HL-60/S4 (cell line): Measurements from ENCODE around the gene CARMIL1.
"Not testable (repeated sequence)": the region's sequence is repeated elsewhere in the genome, so short reads cannot be mapped to it uniquely, and the experiment has no call there.

Experiments
- in situ Hi-C: fragments of 300-500 bp; cut with MboI; formaldehyde crosslinking; loops from 2 replicates; pipeline ENCODE4 v1.14.3; 2022; ENCODE audit warnings: low sequenced_read_pairs

Gene CARMIL1

GRCh38 chr6:25431306-25431974 lies 152.3 kb downstream of the CARMIL1 start:
- in situ Hi-C loops = no loop called here

- in situ Hi-C loops = no loop called here
Measured at GRCh38 chr6:25431975-25432307, 152.8 kb downstream of the CARMIL1 start.

GRCh38 chr6:25434921-25435320 lies 155.7 kb downstream of the CARMIL1 start:
- in situ Hi-C loops = no loop called here

- in situ Hi-C loops = no loop called here
Measured at GRCh38 chr6:25435416-25435985, 156.3 kb downstream of the CARMIL1 start.

GRCh38 chr6:25436760-25437159 lies 157.6 kb downstream of the CARMIL1 start:
- in situ Hi-C loops = no loop called here

- in situ Hi-C loops = no loop called here
Measured at GRCh38 chr6:25439368-25439767, 160.2 kb downstream of the CARMIL1 start.

- in situ Hi-C loops = no loop called here
Measured at GRCh38 chr6:25441663-25442270, 162.6 kb downstream of the CARMIL1 start.

GRCh38 chr6:25442898-25443297 lies 163.7 kb downstream of the CARMIL1 start:
- in situ Hi-C loops = no loop called here

GRCh38 chr6:25444521-25444920 lies 165.3 kb downstream of the CARMIL1 start:
- in situ Hi-C loops = not testable (repeated sequence)

GRCh38 chr6:25446830-25447569 lies 167.8 kb downstream of the CARMIL1 start:
- in situ Hi-C loops = no loop called here

- in situ Hi-C loops = no loop called here
Measured at GRCh38 chr6:25447570-25447929, 168.4 kb downstream of the CARMIL1 start.

GRCh38 chr6:25448965-25449538 lies 169.9 kb downstream of the CARMIL1 start:
- in situ Hi-C loops = no loop called here

- in situ Hi-C loops = no loop called here
Measured at GRCh38 chr6:25449774-25450173, 170.6 kb downstream of the CARMIL1 start.

- in situ Hi-C loops = no loop called here
Measured at GRCh38 chr6:25450469-25451198, 171.5 kb downstream of the CARMIL1 start.

GRCh38 chr6:25452031-25452430 lies 172.9 kb downstream of the CARMIL1 start:
- in situ Hi-C loops = no loop called here

GRCh38 chr6:25453288-25453687 lies 174.1 kb downstream of the CARMIL1 start:
- in situ Hi-C loops = no loop called here

- in situ Hi-C loops = no loop called here
Measured at GRCh38 chr6:25454136-25454535, 175.0 kb downstream of the CARMIL1 start.

- in situ Hi-C loops = no loop called here
Measured at GRCh38 chr6:25456249-25457040, 177.3 kb downstream of the CARMIL1 start.

GRCh38 chr6:25457516-25457915 lies 178.3 kb downstream of the CARMIL1 start:
- in situ Hi-C loops = no loop called here

- in situ Hi-C loops = no loop called here
Measured at GRCh38 chr6:25458485-25458884, 179.3 kb downstream of the CARMIL1 start.
